ENCODE measurements around the gene NOS1AP.

Gene NOS1AP

GRCh38 chr1:162088281-162088969, 18.9 kb downstream of the NOS1AP start:
- DNase-seq (ENCODE audit: low read depth, low spot score): no peak

- DNase-seq (ENCODE audit: low read depth, low spot score): no peak
Observed at GRCh38 chr1:162089748-162090147, 20.3 kb downstream of the NOS1AP start.

- no peak for DNase-seq (ENCODE audit: low read depth, low spot score)
Observed at GRCh38 chr1:162090378-162090777, 20.9 kb downstream of the NOS1AP start.

- peak; percentile 68 for DNase-seq (ENCODE audit: low read depth, low spot score)
Observed at GRCh38 chr1:162091681-162092524, 22.4 kb downstream of the NOS1AP start.

GRCh38 chr1:162093095-162093494, 23.6 kb downstream of the NOS1AP start:
- no peak for DNase-seq (ENCODE audit: low read depth, low spot score)

GRCh38 chr1:162094271-162094670, 24.8 kb downstream of the NOS1AP start:
- DNase-seq (ENCODE audit: low read depth, low spot score): peak; percentile 26

- no peak for DNase-seq (ENCODE audit: low read depth, low spot score)
Observed at GRCh38 chr1:162094723-162095122, 25.2 kb downstream of the NOS1AP start.

GRCh38 chr1:162107911-162108310, 38.4 kb downstream of the NOS1AP start:
- no peak for DNase-seq (ENCODE audit: low read depth, low spot score)

- no peak for DNase-seq (ENCODE audit: low read depth, low spot score)
Observed at GRCh38 chr1:162108426-162108825, 38.9 kb downstream of the NOS1AP start.

- no peak for DNase-seq (ENCODE audit: low read depth, low spot score)
Observed at GRCh38 chr1:162110910-162111309, 41.4 kb downstream of the NOS1AP start.

GRCh38 chr1:162111572-162111971, 42.1 kb downstream of the NOS1AP start:
- no peak for DNase-seq (ENCODE audit: low read depth, low spot score)

- no peak for DNase-seq (ENCODE audit: low read depth, low spot score)
Observed at GRCh38 chr1:162113419-162113818, 43.9 kb downstream of the NOS1AP start.

GRCh38 chr1:162117039-162117774, 47.7 kb downstream of the NOS1AP start:
- DNase-seq (ENCODE audit: low read depth, low spot score): no peak

- no peak for DNase-seq (ENCODE audit: low read depth, low spot score)
Observed at GRCh38 chr1:162118063-162118462, 48.6 kb downstream of the NOS1AP start.

GRCh38 chr1:162128693-162129356, 59.3 kb downstream of the NOS1AP start:
- peak; percentile 28 for DNase-seq (ENCODE audit: low read depth, low spot score)

GRCh38 chr1:162130308-162130707, 60.8 kb downstream of the NOS1AP start:
- DNase-seq (ENCODE audit: low read depth, low spot score): no peak

GRCh38 chr1:162131400-162132321, 62.2 kb downstream of the NOS1AP start:
- no peak for DNase-seq (ENCODE audit: low read depth, low spot score)

- DNase-seq (ENCODE audit: low read depth, low spot score): no peak
Observed at GRCh38 chr1:162133566-162133965, 64.1 kb downstream of the NOS1AP start.

GRCh38 chr1:162134646-162135045, 65.2 kb downstream of the NOS1AP start:
- no peak for DNase-seq (ENCODE audit: low read depth, low spot score)

- DNase-seq (ENCODE audit: low read depth, low spot score): no peak
Observed at GRCh38 chr1:162135271-162135775, 65.8 kb downstream of the NOS1AP start.
